HEK293 (cell line): ENCODE measurements around the gene AKAP8L.

ENCODE experiments used
- CTCF ChIA-PET: fragments of 350-600 bp; formaldehyde crosslinking; extraction: SDS; loops from one replicate; lab custom pipeline; 2021; ENCODE audit warnings: antibody characterized with exemption; lab: Yijun Ruan, JAX
- POLR2A ChIA-PET: fragments of 300-600 bp; formaldehyde crosslinking; extraction: SDS; loops from one replicate; lab custom pipeline; 2020; ENCODE audit warnings: antibody characterized with exemption, inconsistent platforms; lab: Yijun Ruan, JAX
- H3K27ac ChIP-seq: fragments of 200-500 bp; sonication (Bioruptor generic); 2 replicates; pipeline ENCODE4 v1.5.1; 2014; ENCODE audit warnings: low read depth, low read length, control low read depth, inconsistent platforms; ENCODE audit errors: extremely low read depth
- H3K36me3 ChIP-seq, 2 experiments: fragments of 200-500 bp in 1 of 2; sonication (Bioruptor generic) in 1 of 2; 1 replicate in 1 of 2; 2 replicates in 1 of 2; pipeline ENCODE4 v1.5.1; 2014 to 2017; ENCODE audit warnings: inconsistent platforms in 2 of 2, low read length in 2 of 2; ENCODE audit not compliant: control insufficient read depth in 2 of 2, insufficient read depth in 1 of 2
- H3K4me1 ChIP-seq: fragments of 200-500 bp; sonication (Bioruptor generic); 2 replicates; pipeline ENCODE4 v1.5.1; 2014; ENCODE audit warnings: mild to moderate bottlenecking, low read length, inconsistent platforms; ENCODE audit not compliant: control insufficient read depth, insufficient read depth
- H3K4me3 ChIP-seq: 2 replicates; pipeline ENCODE4 v1.5.1; 2011; ENCODE audit warnings: low read depth, mild to moderate bottlenecking, control low read depth, low read length, moderate library complexity
- H3K9me3 ChIP-seq: fragments of 200-500 bp; sonication (Bioruptor generic); 2 replicates; pipeline ENCODE4 v1.5.1; 2014; ENCODE audit warnings: low read depth, low read length, inconsistent platforms; ENCODE audit not compliant: control insufficient read depth, insufficient read depth
- GLI2 ChIP-seq: fragments of 450-650 bp; formaldehyde crosslinking; IDR thresholded peaks from 2 replicates; pipeline ENCODE4; 2017; ENCODE audit warnings: missing biosample characterization, missing genetic modification characterization, low read depth, borderline replicate concordance
- REPIN1 ChIP-seq: fragments of 450-650 bp; formaldehyde crosslinking; IDR thresholded peaks from 2 replicates; pipeline ENCODE4 v1.5.1; 2017; ENCODE audit warnings: missing biosample characterization, missing genetic modification characterization, low read depth
- ZBTB11 ChIP-seq: fragments of 450-650 bp; formaldehyde crosslinking; conservative IDR thresholded peaks from 2 replicates; pipeline ENCODE4 v1.5.1; 2016; ENCODE audit warnings: low read depth, missing biosample characterization, missing genetic modification characterization
- ZBTB17 ChIP-seq: fragments of 450-650 bp; formaldehyde crosslinking; IDR thresholded peaks from 2 replicates; pipeline ENCODE4 v1.5.1; 2016; ENCODE audit warnings: missing biosample characterization, missing genetic modification characterization
- ZBTB48 ChIP-seq: fragments of 450-650 bp; formaldehyde crosslinking; IDR thresholded peaks from 2 replicates; pipeline ENCODE4 v1.5.1; 2016; ENCODE audit warnings: missing biosample characterization, missing genetic modification characterization
- ZFP37 ChIP-seq: fragments of 450-650 bp; formaldehyde crosslinking; IDR thresholded peaks from 2 replicates; pipeline ENCODE4 v1.5.1; 2016; ENCODE audit warnings: missing biosample characterization, missing genetic modification characterization
- ZFP41 ChIP-seq: fragments of 450-650 bp; formaldehyde crosslinking; IDR thresholded peaks from 2 replicates; pipeline ENCODE4 v1.5.1; 2016; ENCODE audit warnings: missing biosample characterization, missing genetic modification characterization, borderline replicate concordance
- ZFP69B ChIP-seq: fragments of 450-650 bp; formaldehyde crosslinking; IDR thresholded peaks from 2 replicates; pipeline ENCODE4 v1.5.1; 2016; ENCODE audit warnings: missing biosample characterization, missing genetic modification characterization
- ZNF133 ChIP-seq: fragments of 450-650 bp; formaldehyde crosslinking; IDR thresholded peaks from 2 replicates; pipeline ENCODE4 v1.5.1; 2016; ENCODE audit warnings: missing biosample characterization, missing genetic modification characterization
- ZNF19 ChIP-seq: fragments of 450-650 bp; formaldehyde crosslinking; IDR thresholded peaks from 2 replicates; pipeline ENCODE4; 2016; ENCODE audit warnings: missing biosample characterization, missing genetic modification characterization, low read depth
- ZNF202 ChIP-seq: fragments of 450-650 bp; formaldehyde crosslinking; IDR thresholded peaks from 2 replicates; pipeline ENCODE4 v1.5.1; 2016; ENCODE audit warnings: missing biosample characterization, missing genetic modification characterization, borderline replicate concordance
- ZNF274 ChIP-seq, 2 experiments: fragments of 200-500 bp in 1 of 2; fragments of 450-650 bp in 1 of 2; sonication (Bioruptor generic) in 1 of 2; formaldehyde crosslinking in 1 of 2; IDR thresholded peaks; 2 replicates each; pipeline versions ENCODE4 v1.5.1 to v1.6.1; 2014 to 2016; ENCODE audit warnings: borderline replicate concordance in 1 of 2, inconsistent platforms in 1 of 2, low read length in 1 of 2, missing biosample characterization in 1 of 2, missing genetic modification characterization in 1 of 2
- ZNF311 ChIP-seq: fragments of 450-650 bp; formaldehyde crosslinking; IDR thresholded peaks from 2 replicates; pipeline ENCODE4 v1.5.1; 2017; ENCODE audit warnings: missing biosample characterization, missing genetic modification characterization, borderline replicate concordance
- ZNF324 ChIP-seq: fragments of 450-650 bp; formaldehyde crosslinking; IDR thresholded peaks from 2 replicates; pipeline ENCODE4 v1.5.1; 2016; ENCODE audit warnings: missing biosample characterization, missing genetic modification characterization
- ZNF366 ChIP-seq: fragments of 450-650 bp; formaldehyde crosslinking; conservative IDR thresholded peaks from 2 replicates; pipeline ENCODE4 v1.5.1; 2016; ENCODE audit warnings: missing biosample characterization, missing genetic modification characterization
- ZNF391 ChIP-seq: fragments of 450-650 bp; formaldehyde crosslinking; IDR thresholded peaks from 2 replicates; pipeline ENCODE4 v1.5.1; 2016; ENCODE audit warnings: low read depth, missing biosample characterization, missing genetic modification characterization, borderline replicate concordance
- ZNF624 ChIP-seq: fragments of 450-650 bp; formaldehyde crosslinking; IDR thresholded peaks from 2 replicates; pipeline ENCODE4 v1.5.1; 2017; ENCODE audit warnings: missing biosample characterization, missing genetic modification characterization
- ZNF660 ChIP-seq: fragments of 450-650 bp; IDR thresholded peaks from 2 replicates; pipeline ENCODE4 v1.5.1; 2018; ENCODE audit warnings: missing biosample characterization, mild to moderate bottlenecking, missing genetic modification characterization
- ZNF664 ChIP-seq: fragments of 450-650 bp; formaldehyde crosslinking; IDR thresholded peaks from 2 replicates; pipeline ENCODE4 v1.5.1; 2016; ENCODE audit warnings: missing biosample characterization, missing genetic modification characterization
- TF ChIP-seq, protein P1 (sequence below): fragments of 450-650 bp; formaldehyde crosslinking; IDR thresholded peaks from 2 replicates; pipeline ENCODE4 v1.5.1; 2016; ENCODE audit warnings: missing biosample characterization, missing genetic modification characterization
- TF ChIP-seq, protein P2 (sequence below): fragments of 450-650 bp; formaldehyde crosslinking; IDR thresholded peaks from 2 replicates; pipeline ENCODE4 v1.5.1; 2016; ENCODE audit warnings: missing biosample characterization, missing genetic modification characterization
- TF ChIP-seq, protein P3 (sequence below): fragments of 450-650 bp; formaldehyde crosslinking; IDR thresholded peaks from 2 replicates; pipeline ENCODE4 v1.5.1; 2016; ENCODE audit warnings: missing biosample characterization, missing genetic modification characterization
- TF ChIP-seq, protein P4 (sequence below): fragments of 450-650 bp; formaldehyde crosslinking; IDR thresholded peaks from 2 replicates; pipeline ENCODE4 v1.5.1; 2017; ENCODE audit warnings: missing biosample characterization, missing genetic modification characterization

AKAP8L gene

GRCh38 chr19:15442142-15442920, 23.5 kb upstream of the AKAP8L start (continued):
- TF ChIP-seq ZNF391 (tag by site-specific recombination) (no peak), ZBTB48 (tag by site-specific recombination) (no peak), ZNF660 (tag by site-specific recombination) (no peak), REPIN1 (tag by site-specific recombination) (no peak), ZFP37 (tag by site-specific recombination) (no peak)
- TF ChIP-seq, protein P1, sequence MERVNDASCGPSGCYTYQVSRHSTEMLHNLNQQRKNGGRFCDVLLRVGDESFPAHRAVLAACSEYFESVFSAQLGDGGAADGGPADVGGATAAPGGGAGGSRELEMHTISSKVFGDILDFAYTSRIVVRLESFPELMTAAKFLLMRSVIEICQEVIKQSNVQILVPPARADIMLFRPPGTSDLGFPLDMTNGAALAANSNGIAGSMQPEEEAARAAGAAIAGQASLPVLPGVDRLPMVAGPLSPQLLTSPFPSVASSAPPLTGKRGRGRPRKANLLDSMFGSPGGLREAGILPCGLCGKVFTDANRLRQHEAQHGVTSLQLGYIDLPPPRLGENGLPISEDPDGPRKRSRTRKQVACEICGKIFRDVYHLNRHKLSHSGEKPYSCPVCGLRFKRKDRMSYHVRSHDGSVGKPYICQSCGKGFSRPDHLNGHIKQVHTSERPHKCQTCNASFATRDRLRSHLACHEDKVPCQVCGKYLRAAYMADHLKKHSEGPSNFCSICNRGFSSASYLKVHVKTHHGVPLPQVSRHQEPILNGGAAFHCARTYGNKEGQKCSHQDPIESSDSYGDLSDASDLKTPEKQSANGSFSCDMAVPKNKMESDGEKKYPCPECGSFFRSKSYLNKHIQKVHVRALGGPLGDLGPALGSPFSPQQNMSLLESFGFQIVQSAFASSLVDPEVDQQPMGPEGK: no peak

- H3K36me3 ChIP-seq: no peaks in the 10 kb centered on the region
- CTCF ChIA-PET: interaction anchor here (0.6 kb wide), 1 partner anchor 1957 kb away, joined by 3 read pairs; no protein-coding TSS in a partner anchor
- TF ChIP-seq ZBTB11: no peak
- no peak for TF ChIP-seq ZNF624
- TF ChIP-seq, protein P1: no peak
- TF ChIP-seq ZFP69B (tag by site-specific recombination): no peak
- no peak for TF ChIP-seq ZNF366 (tag by site-specific recombination)
- TF ChIP-seq ZBTB17 (tag by site-specific recombination): no peak
- no peak for TF ChIP-seq ZNF311
- TF ChIP-seq ZNF274 (IDR thresholded peaks at IDR 0.05; ENCODE audit: low read length): no peak
- TF ChIP-seq ZNF274 (tag by site-specific recombination; IDR thresholded peaks at IDR 0.05; ENCODE audit: borderline replicate concordance): no peak
- TF ChIP-seq, protein P2, sequence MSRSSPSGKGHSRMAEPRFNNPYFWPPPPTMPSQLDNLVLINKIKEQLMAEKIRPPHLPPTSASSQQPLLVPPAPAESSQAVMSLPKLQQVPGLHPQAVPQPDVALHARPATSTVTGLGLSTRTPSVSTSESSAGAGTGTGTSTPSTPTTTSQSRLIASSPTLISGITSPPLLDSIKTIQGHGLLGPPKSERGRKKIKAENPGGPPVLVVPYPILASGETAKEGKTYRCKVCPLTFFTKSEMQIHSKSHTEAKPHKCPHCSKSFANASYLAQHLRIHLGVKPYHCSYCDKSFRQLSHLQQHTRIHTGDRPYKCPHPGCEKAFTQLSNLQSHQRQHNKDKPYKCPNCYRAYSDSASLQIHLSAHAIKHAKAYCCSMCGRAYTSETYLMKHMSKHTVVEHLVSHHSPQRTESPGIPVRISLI (tag by site-specific recombination): no peak
- no peak for TF ChIP-seq ZNF19
- no peak for TF ChIP-seq GLI2
- TF ChIP-seq, protein P3, sequence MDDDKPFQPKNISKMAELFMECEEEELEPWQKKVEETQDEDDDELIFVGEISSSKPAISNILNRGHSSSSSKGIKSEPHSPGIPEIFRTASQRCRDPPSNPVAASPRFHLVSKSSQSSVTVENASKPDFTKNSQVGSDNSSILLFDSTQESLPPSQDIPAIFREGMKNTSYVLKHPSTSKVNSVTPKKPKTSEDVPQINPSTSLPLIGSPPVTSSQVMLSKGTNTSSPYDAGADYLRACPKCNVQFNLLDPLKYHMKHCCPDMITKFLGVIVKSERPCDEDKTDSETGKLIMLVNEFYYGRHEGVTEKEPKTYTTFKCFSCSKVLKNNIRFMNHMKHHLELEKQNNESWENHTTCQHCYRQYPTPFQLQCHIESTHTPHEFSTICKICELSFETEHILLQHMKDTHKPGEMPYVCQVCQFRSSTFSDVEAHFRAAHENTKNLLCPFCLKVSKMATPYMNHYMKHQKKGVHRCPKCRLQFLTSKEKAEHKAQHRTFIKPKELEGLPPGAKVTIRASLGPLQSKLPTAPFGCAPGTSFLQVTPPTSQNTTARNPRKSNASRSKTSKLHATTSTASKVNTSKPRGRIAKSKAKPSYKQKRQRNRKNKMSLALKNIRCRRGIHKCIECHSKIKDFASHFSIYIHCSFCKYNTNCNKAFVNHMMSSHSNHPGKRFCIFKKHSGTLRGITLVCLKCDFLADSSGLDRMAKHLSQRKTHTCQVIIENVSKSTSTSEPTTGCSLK (tag by site-specific recombination): no peak
- no peak for TF ChIP-seq ZNF133 (tag by site-specific recombination)
- TF ChIP-seq ZFP41 (tag by site-specific recombination): no peak
- TF ChIP-seq, protein P4, sequence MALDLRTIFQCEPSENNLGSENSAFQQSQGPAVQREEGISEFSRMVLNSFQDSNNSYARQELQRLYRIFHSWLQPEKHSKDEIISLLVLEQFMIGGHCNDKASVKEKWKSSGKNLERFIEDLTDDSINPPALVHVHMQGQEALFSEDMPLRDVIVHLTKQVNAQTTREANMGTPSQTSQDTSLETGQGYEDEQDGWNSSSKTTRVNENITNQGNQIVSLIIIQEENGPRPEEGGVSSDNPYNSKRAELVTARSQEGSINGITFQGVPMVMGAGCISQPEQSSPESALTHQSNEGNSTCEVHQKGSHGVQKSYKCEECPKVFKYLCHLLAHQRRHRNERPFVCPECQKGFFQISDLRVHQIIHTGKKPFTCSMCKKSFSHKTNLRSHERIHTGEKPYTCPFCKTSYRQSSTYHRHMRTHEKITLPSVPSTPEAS (tag by site-specific recombination): no peak
- no peak for TF ChIP-seq ZNF324 (tag by site-specific recombination)
- TF ChIP-seq ZNF202: no peak
- TF ChIP-seq ZNF664: no peak
These were observed 22.5 kb upstream of the AKAP8L start for GRCh38 chr19:15441317-15441716.

More at GRCh38 chr19:15441317-15441716, 22.5 kb upstream of the AKAP8L start:
- POLR2A ChIA-PET: no interaction called here
- Histone ChIP-seq H3K27ac (no peak overlapping the region), H3K4me3 (no peak overlapping the region), H3K4me1 (no peaks in the 10 kb centered on the region), H3K9me3 (no peaks in the 10 kb centered on the region)
